ENCODE data around the gene CBARP.

CBARP gene

GRCh38 chr19:1231729-1232637 is 5.8 kb downstream of the CBARP start:
- H3K9ac ChIP-seq (ENCODE audit: low read length), result no peak overlapping the region
- H2AFZ ChIP-seq (ENCODE audit: low read depth, low read length, severe bottlenecking), result no peak overlapping the region
- no peaks in the 10 kb centered on the region for H4K20me1 ChIP-seq (ENCODE audit: low read depth, low read length)
- no peak for TF ChIP-seq CTCF (IDR thresholded peaks at IDR 0.05; ENCODE audit: insufficient read depth, low read length, poor library complexity, severe bottlenecking)
- no peak for TF ChIP-seq EZH2phosphoT487 (conservative IDR thresholded peaks at IDR 0.05; ENCODE audit: low read length)
- no peak overlapping the region for H3K4me2 ChIP-seq (ENCODE audit: low read depth, low read length, poor library complexity, severe bottlenecking)
- H3K9me3 ChIP-seq (ENCODE audit: insufficient read depth, low read length), result no peaks in the 10 kb centered on the region
- no peak overlapping the region for H3K27ac ChIP-seq (ENCODE audit: low read depth, low read length)
- H3K27me3 ChIP-seq (ENCODE audit: low read length), result no peaks in the 10 kb centered on the region
- H3K4me3 ChIP-seq (ENCODE audit: insufficient read depth, low read length, poor library complexity, severe bottlenecking), result no peak overlapping the region
- no peaks in the 10 kb centered on the region for H3K79me2 ChIP-seq (ENCODE audit: insufficient read depth, low read length)
- H3F3A ChIP-seq (ENCODE audit: insufficient read depth), result no peaks in the 10 kb centered on the region; the same call in 1 of the 2 replicates
- H3K36me3 ChIP-seq (ENCODE audit: low read length), result no peaks in the 10 kb centered on the region
- H3K9me2 ChIP-seq (replicated peaks; ENCODE audit: insufficient read depth, low read length), result no peaks in the 10 kb centered on the region

- Histone ChIP-seq H3K36me3 (ENCODE audit: low read length) (no peaks in the 10 kb centered on the region), H3K27me3 (ENCODE audit: low read length) (no peaks in the 10 kb centered on the region), H3F3A (ENCODE audit: insufficient read depth) (no peaks in the 10 kb centered on the region; the same call in 1 of the 2 replicates), H3K9me3 (ENCODE audit: insufficient read depth, low read length) (no peaks in the 10 kb centered on the region), H2AFZ (ENCODE audit: low read depth, low read length, severe bottlenecking) (no peak overlapping the region), H3K4me3 (ENCODE audit: insufficient read depth, low read length, poor library complexity, severe bottlenecking) (no peak overlapping the region), H3K9ac (ENCODE audit: low read length) (no peak overlapping the region), H3K27ac (ENCODE audit: low read depth, low read length) (no peak overlapping the region), H4K20me1 (ENCODE audit: low read depth, low read length) (no peaks in the 10 kb centered on the region), H3K4me2 (ENCODE audit: low read depth, low read length, poor library complexity, severe bottlenecking) (no peak overlapping the region), H3K9me2 (replicated peaks; ENCODE audit: insufficient read depth, low read length) (no peaks in the 10 kb centered on the region), H3K79me2 (ENCODE audit: insufficient read depth, low read length) (no peaks in the 10 kb centered on the region)
- TF ChIP-seq CTCF (IDR thresholded peaks at IDR 0.05; ENCODE audit: insufficient read depth, low read length, poor library complexity, severe bottlenecking) (no peak), EZH2phosphoT487 (conservative IDR thresholded peaks at IDR 0.05; ENCODE audit: low read length) (no peak)
Measured at GRCh38 chr19:1230783-1231489, 6.9 kb downstream of the CBARP start.

- Histone ChIP-seq H4K20me1 (ENCODE audit: low read depth, low read length) (no peaks in the 10 kb centered on the region), H3K27me3 (ENCODE audit: low read length) (no peaks in the 10 kb centered on the region), H3K4me2 (ENCODE audit: low read depth, low read length, poor library complexity, severe bottlenecking) (no peak overlapping the region), H3K9ac (ENCODE audit: low read length) (no peak overlapping the region), H3K36me3 (ENCODE audit: low read length) (no peaks in the 10 kb centered on the region), H3K27ac (ENCODE audit: low read depth, low read length) (no peak overlapping the region), H3F3A (ENCODE audit: insufficient read depth) (no peaks in the 10 kb centered on the region; the same call in 1 of the 2 replicates), H3K9me3 (ENCODE audit: insufficient read depth, low read length) (no peaks in the 10 kb centered on the region), H2AFZ (ENCODE audit: low read depth, low read length, severe bottlenecking) (no peak overlapping the region), H3K4me3 (ENCODE audit: insufficient read depth, low read length, poor library complexity, severe bottlenecking) (no peak overlapping the region), H3K9me2 (replicated peaks; ENCODE audit: insufficient read depth, low read length) (no peaks in the 10 kb centered on the region), H3K79me2 (ENCODE audit: insufficient read depth, low read length) (no peaks in the 10 kb centered on the region)
- TF ChIP-seq CTCF (IDR thresholded peaks at IDR 0.05; ENCODE audit: insufficient read depth, low read length, poor library complexity, severe bottlenecking), result no peak
- TF ChIP-seq EZH2phosphoT487 (conservative IDR thresholded peaks at IDR 0.05; ENCODE audit: low read length), result no peak
Measured at GRCh38 chr19:1229924-1230782, 7.7 kb downstream of the CBARP start.

Measured in SU-DHL-6 (cell line).